GM12892 (cell line): ENCODE data around the gene CLASRP.

Experiments used
- POLR2A ChIP-seq: IDR thresholded peaks from 2 replicates; pipeline ENCODE4 v1.6.1; 2011; ENCODE audit warnings: low read depth, low read length, control low read depth
- POLR2AphosphoS5 ChIP-seq: IDR thresholded peaks from 2 replicates; pipeline ENCODE4 v1.6.1; 2011; ENCODE audit warnings: low read depth, low read length, control low read depth
- TAF1 ChIP-seq: IDR thresholded peaks from 2 replicates; pipeline ENCODE4 v1.6.1; 2011; ENCODE audit warnings: low read depth, mild to moderate bottlenecking, control low read depth, low read length, borderline replicate concordance

GRCh38 chr19:45011959-45012358 is 26.9 kb upstream of the CLASRP start:
- TF ChIP-seq POLR2AphosphoS5, result no peak
- TF ChIP-seq POLR2A, result no peak
- no peak for TF ChIP-seq TAF1
